Measurements from ENCODE around the gene EXOC6. TPM values are rescaled to one million over a fixed set of nuclear protein-coding genes. Genes with fewer than 3 reads are reported as not detected.
"Not testable (repeated sequence)": the region's sequence is repeated elsewhere in the genome, so short reads cannot be mapped to it uniquely, and the experiment has no call there.

EXOC6 gene
- total and polyA plus RNA-seq, 2 donors = 12.8 to 43.7 TPM

- Histone ChIP-seq H3K4me3 (ENCODE audit: low read depth, low read length) (no peak overlapping the region), H3K36me3 (ENCODE audit: insufficient read depth) (no peaks in the 10 kb centered on the region), H3K27ac (ENCODE audit: low read depth) (no peak overlapping the region), H3K4me1 (ENCODE audit: insufficient read depth) (no peaks in the 10 kb centered on the region)
- no peak for DNase-seq (ENCODE audit: extremely low spot score)
- 80% methylated on average over 4 of the region's 4 CpGs for WGBS
These were observed 66.4 kb downstream of the EXOC6 start for GRCh38 chr10:92914478-92915325.

- no peaks in the 10 kb centered on the region for H3K36me3 ChIP-seq (ENCODE audit: insufficient read depth)
- WGBS = 95% methylated on average over 3 of the region's 3 CpGs
These were observed 67.6 kb downstream of the EXOC6 start for GRCh38 chr10:92915892-92916291.

DNA sequence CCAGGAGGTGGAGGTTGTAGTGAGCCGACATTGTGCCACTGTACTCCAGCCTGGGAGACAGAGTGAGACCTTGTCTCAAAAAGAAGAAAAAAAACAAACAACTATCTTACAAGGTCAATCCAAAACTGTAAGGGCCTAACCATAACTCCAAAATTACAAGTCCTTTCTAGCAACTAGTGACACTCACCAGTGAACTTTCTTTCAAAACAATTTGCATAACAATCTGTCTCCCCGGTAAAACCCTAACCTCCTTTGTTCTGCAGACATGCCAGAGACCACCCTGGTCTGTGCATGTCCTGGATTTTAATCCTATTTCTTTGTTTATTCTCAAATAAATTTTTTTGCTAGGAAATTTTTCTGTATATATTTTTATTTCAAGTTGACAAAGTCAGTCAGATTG, 68.1 kb downstream of the EXOC6 start:
- Histone ChIP-seq H3K27ac (ENCODE audit: low read depth) (no peak overlapping the region), H3K4me1 (ENCODE audit: insufficient read depth) (no peaks in the 10 kb centered on the region), H3K4me3 (ENCODE audit: low read depth, low read length) (no peak overlapping the region), H3K36me3 (ENCODE audit: insufficient read depth) (no peaks in the 10 kb centered on the region)
- WGBS = 83% methylated on average over 2 of the region's 2 CpGs
- no peak for DNase-seq (ENCODE audit: extremely low spot score)

More at GRCh38 chr10:92915892-92916291, 67.6 kb downstream of the EXOC6 start:
- H3K4me1 ChIP-seq (ENCODE audit: insufficient read depth) = no peaks in the 10 kb centered on the region
- DNase-seq (ENCODE audit: extremely low spot score) = no peak
- no peak overlapping the region for H3K4me3 ChIP-seq (ENCODE audit: low read depth, low read length)
- H3K27ac ChIP-seq (ENCODE audit: low read depth) = no peak overlapping the region

DNA sequence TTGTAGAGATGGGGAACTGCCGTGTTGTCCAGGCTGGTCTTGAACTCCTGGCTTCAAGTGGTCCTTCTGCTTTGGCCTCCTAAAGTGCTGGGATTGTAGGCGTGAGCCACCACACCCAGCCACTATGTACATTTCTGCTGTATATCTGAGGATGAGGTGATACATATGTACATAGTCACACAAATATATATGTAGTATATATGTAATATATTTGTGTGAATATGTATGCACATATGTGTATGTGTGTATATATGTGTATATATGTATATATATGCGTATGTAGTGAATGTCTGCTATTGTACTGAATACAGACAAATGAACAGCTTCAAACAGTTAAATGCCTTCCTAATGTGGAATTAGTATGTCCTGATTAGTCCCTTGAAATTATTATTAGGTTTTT, 70.3 kb downstream of the EXOC6 start:
- H3K27ac ChIP-seq (ENCODE audit: low read depth) = no peak overlapping the region
- 96% methylated on average over 3 of the region's 3 CpGs for WGBS
- no peak overlapping the region for H3K4me3 ChIP-seq (ENCODE audit: low read depth, low read length)
- H3K4me1 ChIP-seq (ENCODE audit: insufficient read depth) = no peaks in the 10 kb centered on the region
- DNase-seq (ENCODE audit: extremely low spot score) = no peak
- H3K36me3 ChIP-seq (ENCODE audit: insufficient read depth) = no peaks in the 10 kb centered on the region

DNA sequence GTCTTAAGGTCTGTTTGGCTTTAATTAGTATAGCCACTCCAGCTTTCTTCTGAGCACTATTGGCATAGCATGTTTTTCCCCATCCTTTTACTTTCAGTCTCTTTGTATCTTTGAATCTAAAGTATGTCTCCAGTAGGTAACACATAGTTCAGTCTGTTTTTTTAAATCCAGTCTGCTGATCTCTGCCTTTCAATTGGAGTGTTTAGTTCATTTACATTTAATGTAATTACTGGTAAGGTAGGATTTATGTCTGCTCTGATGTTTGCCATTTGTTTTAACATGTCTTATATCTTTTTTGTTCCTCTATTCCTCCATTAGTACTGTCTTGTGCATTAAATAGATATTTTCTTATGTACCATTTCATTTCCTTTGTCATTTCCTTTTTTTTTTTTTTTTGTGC, 72.5 kb downstream of the EXOC6 start:
- Histone ChIP-seq H3K27ac (ENCODE audit: low read depth) (no peak overlapping the region), H3K4me3 (ENCODE audit: low read depth, low read length) (no peak overlapping the region), H3K4me1 (ENCODE audit: insufficient read depth) (no peaks in the 10 kb centered on the region), H3K36me3 (ENCODE audit: insufficient read depth) (no peaks in the 10 kb centered on the region)
- DNase-seq (ENCODE audit: extremely low spot score) = no peak

DNA sequence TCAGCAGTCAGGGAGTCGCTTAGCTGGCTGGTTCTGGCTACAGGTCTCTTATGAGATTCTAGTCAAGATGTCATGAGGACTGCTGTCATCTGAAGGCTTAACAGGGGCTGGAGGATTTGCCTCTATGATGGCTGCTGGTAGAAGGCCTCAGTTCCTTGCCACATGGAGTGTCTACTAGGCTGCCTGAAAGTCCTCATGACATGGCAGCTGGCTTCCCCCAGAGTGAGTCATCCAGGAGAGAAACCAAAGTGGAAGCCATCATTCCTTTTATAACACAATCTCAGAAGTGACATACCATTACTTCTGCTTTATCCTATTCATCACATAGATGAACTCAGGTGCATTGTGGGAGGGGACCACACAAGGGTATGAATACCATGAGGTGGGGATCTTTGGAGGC, 75.1 kb downstream of the EXOC6 start:
- Histone ChIP-seq H3K27ac (ENCODE audit: low read depth) (no peak overlapping the region), H3K36me3 (ENCODE audit: insufficient read depth) (no peaks in the 10 kb centered on the region), H3K4me3 (ENCODE audit: low read depth, low read length) (no peak overlapping the region), H3K4me1 (ENCODE audit: insufficient read depth) (no peaks in the 10 kb centered on the region)
- no peak for DNase-seq (ENCODE audit: extremely low spot score)
- WGBS = 100% methylated on average over 1 of the region's 1 CpG

- H3K4me3 ChIP-seq (ENCODE audit: low read depth, low read length) = no peak overlapping the region
These were observed 81.6 kb downstream of the EXOC6 start for GRCh38 chr10:92929896-92930295.

DNA sequence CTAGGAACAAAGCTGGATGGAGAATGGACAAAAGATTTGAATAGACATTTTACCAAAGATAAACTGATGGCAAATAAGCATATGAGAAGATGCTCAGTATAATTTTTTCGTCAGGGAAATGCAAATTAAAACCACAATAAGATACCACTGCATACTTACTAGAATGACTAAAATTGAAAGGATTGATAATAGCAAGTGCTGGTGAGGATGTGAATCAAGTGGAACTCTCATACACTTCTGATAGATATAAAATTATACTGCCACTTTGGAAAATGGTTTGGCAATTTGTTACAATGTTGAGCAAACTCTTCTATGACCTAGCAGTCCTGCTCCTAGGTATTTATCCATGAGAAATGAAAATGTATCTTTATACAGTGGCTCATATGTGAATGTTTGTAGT, 83.3 kb downstream of the EXOC6 start:
- H3K4me3 ChIP-seq (ENCODE audit: low read depth, low read length) = no peak overlapping the region
- H3K4me1 ChIP-seq (ENCODE audit: insufficient read depth) = no peaks in the 10 kb centered on the region
- no peaks in the 10 kb centered on the region for H3K36me3 ChIP-seq (ENCODE audit: insufficient read depth)
- DNase-seq (ENCODE audit: extremely low spot score) = no peak
- 90% methylated on average over 1 of the region's 1 CpG for WGBS
- no peak overlapping the region for H3K27ac ChIP-seq (ENCODE audit: low read depth)

More at GRCh38 chr10:92929896-92930295, 81.6 kb downstream of the EXOC6 start:
- Histone ChIP-seq H3K27ac (ENCODE audit: low read depth) (no peak overlapping the region), H3K4me1 (ENCODE audit: insufficient read depth) (no peaks in the 10 kb centered on the region), H3K36me3 (ENCODE audit: insufficient read depth) (no peaks in the 10 kb centered on the region)
- 95% methylated on average over 5 of the region's 5 CpGs for WGBS
- DNase-seq (ENCODE audit: extremely low spot score) = no peak

DNA sequence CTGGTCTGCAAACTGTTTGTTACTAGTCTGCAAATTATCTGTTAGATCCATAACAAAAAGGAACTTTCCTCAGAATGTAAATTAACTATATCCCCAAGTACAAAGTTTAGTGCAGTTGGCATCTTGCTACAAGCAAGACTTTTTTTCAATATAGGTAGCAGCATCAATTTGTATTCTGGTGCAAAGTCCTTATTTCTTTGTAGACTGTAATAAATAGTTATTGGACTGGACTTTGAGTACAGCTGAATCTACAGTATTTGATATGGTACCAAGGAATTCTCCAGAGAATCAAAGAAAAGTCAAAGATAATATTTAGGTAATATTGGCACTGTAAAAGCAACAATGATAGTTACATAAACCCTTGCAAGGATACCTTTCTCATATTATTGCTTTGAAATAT, 89.6 kb downstream of the EXOC6 start:
- Histone ChIP-seq H3K4me3 (ENCODE audit: low read depth, low read length) (no peak overlapping the region), H3K4me1 (ENCODE audit: insufficient read depth) (no peaks in the 10 kb centered on the region), H3K27ac (ENCODE audit: low read depth) (no peak overlapping the region), H3K36me3 (ENCODE audit: insufficient read depth) (no peaks in the 10 kb centered on the region)
- no peak for DNase-seq (ENCODE audit: extremely low spot score)

DNA sequence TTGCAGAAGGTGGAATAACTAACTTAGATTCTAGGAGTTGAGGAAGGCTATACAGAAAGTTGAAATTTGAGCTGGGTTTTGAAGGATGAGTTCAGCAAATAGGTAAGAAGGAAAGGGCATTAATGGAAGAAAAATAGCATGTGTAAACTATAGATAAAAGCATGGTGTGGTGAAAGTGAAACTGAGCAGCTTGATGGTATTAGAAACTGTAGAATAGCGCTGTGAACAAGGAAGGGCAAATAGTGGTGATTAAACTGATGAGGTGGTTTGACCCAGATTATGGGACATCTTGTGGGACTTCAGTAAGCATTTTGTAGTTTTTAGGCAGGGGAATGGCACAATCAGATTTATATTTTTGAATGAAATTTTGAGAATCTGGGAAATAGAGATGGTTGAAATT, 90.5 kb downstream of the EXOC6 start:
- H3K4me1 ChIP-seq (ENCODE audit: insufficient read depth) = no peaks in the 10 kb centered on the region
- 80% methylated on average over 1 of the region's 1 CpG for WGBS
- no peak overlapping the region for H3K27ac ChIP-seq (ENCODE audit: low read depth)
- no peaks in the 10 kb centered on the region for H3K36me3 ChIP-seq (ENCODE audit: insufficient read depth)
- no peak for DNase-seq (ENCODE audit: extremely low spot score)
- no peak overlapping the region for H3K4me3 ChIP-seq (ENCODE audit: low read depth, low read length)

GRCh38 chr10:92942226-92942625, 93.9 kb downstream of the EXOC6 start:
- H3K36me3 ChIP-seq (ENCODE audit: insufficient read depth) = no peaks in the 10 kb centered on the region
- no peak for DNase-seq (ENCODE audit: extremely low spot score)
- H3K4me1 ChIP-seq (ENCODE audit: insufficient read depth) = no peaks in the 10 kb centered on the region
- H3K27ac ChIP-seq (ENCODE audit: low read depth) = no peak overlapping the region
- H3K4me3 ChIP-seq (ENCODE audit: low read depth, low read length) = no peak overlapping the region

GRCh38 chr10:92946491-92946890, 98.2 kb downstream of the EXOC6 start:
- WGBS = 96% methylated on average over 3 of the region's 3 CpGs
- Histone ChIP-seq H3K4me1 (ENCODE audit: insufficient read depth) (no peaks in the 10 kb centered on the region), H3K27ac (ENCODE audit: low read depth) (no peak overlapping the region), H3K4me3 (ENCODE audit: low read depth, low read length) (no peak overlapping the region), H3K36me3 (ENCODE audit: insufficient read depth) (no peaks in the 10 kb centered on the region)
- no peak for DNase-seq (ENCODE audit: extremely low spot score)

DNA sequence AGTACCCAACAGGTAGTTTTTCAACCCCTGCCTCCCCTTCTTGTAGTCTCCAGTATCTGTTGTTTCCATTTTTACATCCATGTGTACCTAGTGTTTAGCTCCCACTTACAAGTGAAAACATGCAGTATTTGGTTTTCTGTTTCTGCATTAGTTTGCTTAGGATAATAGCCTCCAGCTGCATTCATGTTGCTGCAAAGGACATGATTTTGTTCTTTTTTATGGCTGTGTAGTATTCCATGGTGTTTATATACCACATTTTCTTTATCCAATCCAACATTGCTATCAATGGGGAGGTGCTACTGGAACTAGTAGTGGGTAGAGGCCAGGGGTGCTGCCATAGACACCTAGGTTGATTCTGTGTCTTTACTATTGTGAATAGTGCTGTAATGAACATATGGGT, 104.3 kb downstream of the EXOC6 start:
- not testable (repeated sequence) for DNase-seq (ENCODE audit: extremely low spot score); H3K36me3 ChIP-seq (ENCODE audit: insufficient read depth)

DNA sequence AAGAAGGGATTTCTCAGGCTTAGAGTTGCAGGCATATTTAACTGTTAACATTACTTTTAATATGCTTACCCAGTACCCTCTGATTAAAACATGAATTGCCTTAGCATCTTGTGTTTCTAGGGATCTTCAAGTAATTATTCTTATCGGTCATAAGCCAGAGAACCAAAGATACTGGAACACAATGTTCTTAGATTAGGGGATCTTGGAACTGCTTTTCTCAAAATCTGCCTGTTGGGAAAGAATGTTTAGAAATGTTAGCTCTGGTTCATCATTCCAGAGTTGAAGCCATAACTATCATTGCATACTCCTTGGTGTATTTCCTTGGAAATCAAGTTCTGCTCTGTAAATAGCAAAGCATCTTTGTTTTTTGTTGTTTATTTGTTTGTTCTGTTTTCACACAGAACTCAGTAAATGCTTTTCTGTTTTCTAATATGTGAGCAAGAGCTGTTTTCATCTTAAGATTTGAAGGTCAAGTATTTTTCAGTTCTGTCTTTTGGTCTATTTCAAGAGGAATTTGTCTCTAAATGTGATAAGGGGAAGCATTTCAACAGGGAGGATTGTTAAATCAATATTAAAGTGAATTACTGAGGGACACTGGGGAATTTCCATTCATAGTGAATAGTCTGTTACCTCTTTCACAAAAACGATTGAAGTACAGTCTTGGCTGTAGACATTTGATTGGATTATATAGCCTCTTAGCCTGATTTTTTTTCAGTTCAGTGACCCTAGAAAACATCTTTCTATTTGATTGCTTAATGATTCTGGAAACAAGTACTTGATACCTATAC, 109.1 kb downstream of the EXOC6 start:
- H3K27ac ChIP-seq (ENCODE audit: low read depth) = no peak overlapping the region
- 60% methylated on average over 2 of the region's 2 CpGs for WGBS
- DNase-seq (ENCODE audit: extremely low spot score) = no peak

More for the DNA sequence above, 104.3 kb downstream of the EXOC6 start:
- not testable (repeated sequence) for H3K27ac ChIP-seq (ENCODE audit: low read depth); H3K4me1 ChIP-seq (ENCODE audit: insufficient read depth); H3K4me3 ChIP-seq (ENCODE audit: low read depth, low read length)

More for the DNA sequence above, 109.1 kb downstream of the EXOC6 start:
- Histone ChIP-seq H3K4me3 (ENCODE audit: low read depth, low read length) (no peak overlapping the region), H3K36me3 (ENCODE audit: insufficient read depth) (peaks cover 3% of the 10 kb centered on the region), H3K4me1 (ENCODE audit: insufficient read depth) (no peaks in the 10 kb centered on the region)

All from urinary bladder (tissue), 4 donors.